ENCODE measurements around the gene DCLRE1C. TPM values are rescaled to one million over a fixed set of nuclear protein-coding genes. Genes with fewer than 3 reads are reported as not detected.

Gene DCLRE1C
- total and polyA plus RNA-seq, 9 of the 15 experiments (the other 6 are each of a cell fraction or from before 2014, with no cell fraction given) = 8.8 to 22.2 (median 13.9) TPM

DNA sequence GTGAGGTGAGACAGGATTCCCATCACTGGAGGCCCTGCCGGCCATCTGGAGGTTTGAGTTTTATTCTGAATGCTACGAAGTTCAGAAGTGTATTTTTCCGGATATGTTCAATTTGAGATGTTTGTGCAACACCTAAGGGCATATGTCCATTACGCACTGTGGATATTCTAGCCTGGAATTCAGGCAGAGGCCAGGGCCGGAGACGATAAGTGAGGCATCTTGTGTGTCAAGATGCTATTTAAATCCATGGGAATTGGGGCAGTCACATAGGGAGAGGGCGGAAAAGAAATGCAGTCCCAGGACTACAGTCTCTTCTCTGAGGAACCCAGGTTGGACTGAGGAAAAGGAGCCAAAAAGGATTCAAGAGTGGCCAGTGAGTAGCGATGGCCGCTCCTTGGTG, 77.1 kb downstream of the DCLRE1C start:
- no peak for ATAC-seq
- H3K9me3 ChIP-seq (replicated peaks; ENCODE audit: control insufficient read depth, insufficient read depth, low read depth, low read length) = no peaks in the 10 kb centered on the region
- in situ Hi-C loops (cut with MboI) = no loop called here
- POLR2A ChIA-PET = interaction anchor here (0.9 to 1.6 kb wide), 2 partner anchors 20 to 29 kb away, joined by 3 to 4 read pairs; no protein-coding TSS in a partner anchor
- intact Hi-C loops (cut with micrococcal nuclease) = loop anchor here (5.0 kb wide), 1 partner anchor 39 kb away; the partner anchor contains the start of genes CDNF, HSPA14 and MSANTD7
- no peak overlapping the region for H2AFZ ChIP-seq (ENCODE audit: low read depth, low read length)
- peaks cover 12% of the 10 kb centered on the region; the same call in 1 of the 2 replicates for H4K20me1 ChIP-seq (replicated peaks; ENCODE audit: control insufficient read depth, insufficient read depth, low read length)
- peaks cover 12% of the 10 kb centered on the region; the same call in 2 of the 3 replicates for H3K36me3 ChIP-seq (ENCODE audit: control insufficient read depth, insufficient read depth, low read length)
- H3K4me2 ChIP-seq (ENCODE audit: insufficient read depth, low read length) = peak overlapping the region; percentile 78
- no peak overlapping the region; the same call in 2 of the 3 replicates for H3K27ac ChIP-seq (ENCODE audit: extremely low read depth, low read depth, low read length)
- peaks cover 12 to 18% of the 10 kb centered on the region in 2 experiments for H3K4me1 ChIP-seq (replicated peaks in 1 of 2; ENCODE audit: control insufficient read depth in 2 of 2, insufficient read depth in 2 of 2, low read length in 2 of 2)
- no peak for TF ChIP-seq CBX8 (IDR thresholded peaks at IDR 0.05; ENCODE audit: borderline replicate concordance, extremely low read depth, low read depth, low read length, poor library complexity, severe bottlenecking)
- BruUV-seq (replicated peaks) = no TSS peak
- H3K27me3 ChIP-seq (ENCODE audit: control insufficient read depth in 2 of 2, insufficient read depth in 2 of 2, low read length in 2 of 2) = no peaks in the 10 kb centered on the region
- WGBS (ENCODE audit: insufficient coverage, low coverage, missing lambda C conversion rate) = 83% methylated on average over 9 of the region's 9 CpGs
- CTCF ChIA-PET (ENCODE audit: low intra/inter-chr PET ratio) = no interaction called here
- peaks cover 54% of the 10 kb centered on the region for H3K79me2 ChIP-seq (ENCODE audit: control insufficient read depth, insufficient read depth, low read length)
- FAIRE-seq = no peak
- no peak for DNase-seq (ENCODE audit: extremely low read depth in 1 of 4, low spot score in 3 of 4)
- H3K9me1 ChIP-seq (ENCODE audit: control insufficient read depth, insufficient read depth, low read length) = no peaks in the 10 kb centered on the region
- peak overlapping the region; percentile 6 to 78; a peak in 2 of 4 replicates for H3K9ac ChIP-seq (ENCODE audit: insufficient read depth in 1 of 2, low read depth in 2 of 2, low read length in 2 of 2)
- H3K4me3 ChIP-seq = peak overlapping the region; percentile 96; the same call in 1 of the 2 replicates

DNA sequence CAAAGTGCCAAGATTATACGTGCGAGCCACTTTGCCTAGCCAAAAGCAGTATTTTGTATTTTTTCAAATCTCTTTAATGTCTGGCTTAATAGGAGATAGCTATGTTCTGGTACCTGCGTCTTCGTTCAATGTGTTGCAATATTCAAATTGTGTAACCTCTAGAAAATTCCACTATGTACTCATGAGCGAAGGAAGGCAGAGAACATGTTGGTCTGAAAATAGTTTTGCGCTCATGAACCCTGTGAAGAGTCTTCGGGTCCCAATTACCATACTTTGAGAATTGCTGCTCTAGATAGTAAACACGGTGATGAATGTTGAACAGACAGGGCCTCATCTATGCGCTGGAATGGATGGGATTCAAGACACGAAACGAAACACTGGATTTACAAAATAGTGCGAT, 78.0 kb downstream of the DCLRE1C start:
- no peak overlapping the region for H3K4me3 ChIP-seq
- no peak overlapping the region for H2AFZ ChIP-seq (ENCODE audit: low read depth, low read length)
- H3K4me1 ChIP-seq (replicated peaks in 1 of 2; ENCODE audit: control insufficient read depth in 2 of 2, insufficient read depth in 2 of 2, low read length in 2 of 2) = peaks cover 12 to 17% of the 10 kb centered on the region in 2 experiments; a peak in 4 of 5 replicates
- H3K27ac ChIP-seq (ENCODE audit: extremely low read depth, low read depth, low read length) = no peak overlapping the region
- in situ Hi-C loops (cut with MboI) = no loop called here
- H3K79me2 ChIP-seq (ENCODE audit: control insufficient read depth, insufficient read depth, low read length) = peaks cover 46% of the 10 kb centered on the region
- BruUV-seq (replicated peaks) = no TSS peak
- H4K20me1 ChIP-seq (replicated peaks; ENCODE audit: control insufficient read depth, insufficient read depth, low read length) = peaks cover 8% of the 10 kb centered on the region; the same call in 1 of the 2 replicates
- 91% methylated on average over 12 of the region's 12 CpGs for WGBS (ENCODE audit: insufficient coverage, low coverage, missing lambda C conversion rate)
- TF ChIP-seq RBM22 (IDR thresholded peaks at IDR 0.05; ENCODE audit: low read depth, low read length, poor library complexity, severe bottlenecking) (no peak), CEBPB (tag; IDR thresholded peaks at IDR 0.05) (peak; percentile 44; the same call in 1 of the 2 replicates)
- ATAC-seq (no peak), FAIRE-seq (no peak), DNase-seq (ENCODE audit: extremely low read depth in 1 of 4, low spot score in 3 of 4) (no peak)
- no peak overlapping the region for H3K9ac ChIP-seq (ENCODE audit: insufficient read depth in 1 of 2, low read depth in 2 of 2, low read length in 2 of 2)
- no peaks in the 10 kb centered on the region for H3K9me1 ChIP-seq (ENCODE audit: control insufficient read depth, insufficient read depth, low read length)
- no peaks in the 10 kb centered on the region for H3K27me3 ChIP-seq (ENCODE audit: control insufficient read depth in 2 of 2, insufficient read depth in 2 of 2, low read length in 2 of 2)
- no peak overlapping the region for H3K4me2 ChIP-seq (ENCODE audit: insufficient read depth, low read length)
- intact Hi-C loops (cut with micrococcal nuclease) = loop anchor here (5.0 kb wide), 1 partner anchor 39 kb away; the partner anchor contains the start of genes CDNF, HSPA14 and MSANTD7
- no peaks in the 10 kb centered on the region for H3K9me3 ChIP-seq (replicated peaks; ENCODE audit: control insufficient read depth, insufficient read depth, low read depth, low read length)
- ChIA-PET CTCF (ENCODE audit: low intra/inter-chr PET ratio) (no interaction called here), POLR2A (interaction anchor here (0.9 to 1.6 kb wide), 4 partner anchors 9 to 38 kb away, joined by 4 to 6 read pairs (median 4); partner anchors contain the start of genes CDNF, HSPA14 and MSANTD7)
- H3K36me3 ChIP-seq (ENCODE audit: control insufficient read depth, insufficient read depth, low read length) = peaks cover 14% of the 10 kb centered on the region; the same call in 2 of the 3 replicates
